OCI-LY7 (cell line): Measurements from ENCODE around the gene UAP1L1.

Experiments
- EZH2phosphoT487 ChIP-seq: fragments of 200-600 bp; sonication (generic); IDR thresholded peaks from 2 replicates; pipeline ENCODE4 v1.6.1; 2018; ENCODE audit warnings: low read depth, borderline replicate concordance, mild to moderate bottlenecking, mixed run types, antibody characterized with exemption, low read length, moderate library complexity, mixed read lengths
- TF ChIP-seq, protein P1 (sequence below): fragments of 200-600 bp; sonication (generic); conservative IDR thresholded peaks from 2 replicates; pipeline ENCODE4 v1.5.1; 2014; ENCODE audit warnings: mild to moderate bottlenecking, antibody characterized with exemption, low read length, moderate library complexity, mixed read lengths

DNA sequence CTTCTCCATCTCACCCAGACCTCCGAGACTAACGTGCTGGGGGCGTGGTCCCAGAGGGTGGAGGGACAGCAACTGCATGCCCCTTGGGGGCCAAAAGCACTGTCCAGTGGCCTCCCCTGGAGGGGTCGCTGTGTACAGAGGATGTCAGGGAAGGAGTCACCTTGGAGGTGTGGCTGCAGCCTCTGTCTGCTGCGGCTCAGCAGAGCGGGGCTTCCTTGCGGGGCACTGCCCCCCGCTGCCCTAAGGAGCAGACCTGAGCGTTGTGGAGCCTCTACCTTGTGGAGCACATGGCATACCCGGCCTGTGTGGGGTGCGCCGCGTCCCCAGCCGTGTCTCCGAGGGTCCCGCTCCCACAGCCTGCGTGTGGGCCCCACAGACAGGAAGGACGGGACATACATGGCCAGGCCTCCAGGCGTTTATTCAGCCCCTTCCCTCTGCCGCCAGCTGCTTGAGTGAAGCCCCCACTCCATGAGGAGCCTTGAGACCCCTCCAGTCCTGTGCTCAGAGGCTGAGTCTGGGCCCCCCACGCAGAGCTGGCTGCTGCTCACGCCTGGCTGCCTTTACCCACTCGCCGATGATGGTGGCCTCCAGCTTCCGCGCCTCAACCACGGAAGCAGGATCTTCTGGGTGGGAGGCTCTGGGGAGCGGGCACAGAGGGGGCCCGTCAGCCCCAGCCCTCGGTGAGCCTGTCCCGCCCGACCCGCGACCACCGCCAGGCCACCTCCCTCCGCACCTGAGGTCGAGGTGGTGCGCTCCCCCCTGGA lies 33.0 kb downstream of the UAP1L1 start:
- TF ChIP-seq, protein P1, sequence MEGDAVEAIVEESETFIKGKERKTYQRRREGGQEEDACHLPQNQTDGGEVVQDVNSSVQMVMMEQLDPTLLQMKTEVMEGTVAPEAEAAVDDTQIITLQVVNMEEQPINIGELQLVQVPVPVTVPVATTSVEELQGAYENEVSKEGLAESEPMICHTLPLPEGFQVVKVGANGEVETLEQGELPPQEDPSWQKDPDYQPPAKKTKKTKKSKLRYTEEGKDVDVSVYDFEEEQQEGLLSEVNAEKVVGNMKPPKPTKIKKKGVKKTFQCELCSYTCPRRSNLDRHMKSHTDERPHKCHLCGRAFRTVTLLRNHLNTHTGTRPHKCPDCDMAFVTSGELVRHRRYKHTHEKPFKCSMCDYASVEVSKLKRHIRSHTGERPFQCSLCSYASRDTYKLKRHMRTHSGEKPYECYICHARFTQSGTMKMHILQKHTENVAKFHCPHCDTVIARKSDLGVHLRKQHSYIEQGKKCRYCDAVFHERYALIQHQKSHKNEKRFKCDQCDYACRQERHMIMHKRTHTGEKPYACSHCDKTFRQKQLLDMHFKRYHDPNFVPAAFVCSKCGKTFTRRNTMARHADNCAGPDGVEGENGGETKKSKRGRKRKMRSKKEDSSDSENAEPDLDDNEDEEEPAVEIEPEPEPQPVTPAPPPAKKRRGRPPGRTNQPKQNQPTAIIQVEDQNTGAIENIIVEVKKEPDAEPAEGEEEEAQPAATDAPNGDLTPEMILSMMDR, result no peak
- TF ChIP-seq EZH2phosphoT487, result no peak
